NCI-H1417 treated with DMSO at 0.1 percent for 48 hours (cell line): ENCODE results near the gene DRC7.
"Not testable (repeated sequence)": the region's sequence is repeated elsewhere in the genome, so short reads cannot be mapped to it uniquely, and the experiment has no call there.

Source experiments
- DNase-seq: peaks from one replicate; lab custom pipeline; 2025; lab: John Stamatoyannopoulos, UW

DRC7 gene

GRCh38 chr16:57693550-57693949, 1.1 kb upstream of the DRC7 start:
- DNase-seq = peak; percentile 10

DNA sequence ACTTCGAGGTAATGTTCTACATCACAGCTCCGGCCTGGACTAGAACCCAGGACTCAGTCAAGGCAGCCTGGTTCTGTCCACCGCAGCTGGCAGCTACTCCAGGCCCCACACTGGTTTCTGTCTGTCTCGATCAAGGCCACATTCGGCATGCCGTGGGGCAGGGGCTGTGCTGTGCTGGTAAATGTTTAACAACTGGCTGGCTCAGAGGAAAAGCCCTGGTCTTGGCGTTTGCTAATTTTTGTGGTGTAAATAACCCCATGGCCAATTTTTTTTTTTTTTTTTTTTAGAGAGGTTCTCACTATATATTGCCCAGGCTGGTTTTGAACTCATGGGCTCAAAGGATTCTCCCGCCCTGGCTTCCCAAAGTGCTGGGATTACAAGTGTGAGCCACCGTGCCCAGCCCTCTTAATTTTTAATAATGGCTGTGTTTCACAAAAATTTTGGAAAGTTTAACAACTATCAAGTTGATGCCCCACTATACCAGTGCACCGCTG, 328 bp upstream of the DRC7 start:
- no peak for DNase-seq

- DNase-seq = no peak
These were observed 1.1 kb downstream of the DRC7 start for GRCh38 chr16:57695680-57696069.

GRCh38 chr16:57696240-57696639, 1.6 kb downstream of the DRC7 start:
- DNase-seq = no peak

- no peak for DNase-seq
These were observed 3.4 kb downstream of the DRC7 start for GRCh38 chr16:57697896-57698537.

- DNase-seq = no peak
These were observed 4.3 kb downstream of the DRC7 start for GRCh38 chr16:57698812-57699405.

GRCh38 chr16:57699481-57699880, 4.9 kb downstream of the DRC7 start:
- no peak for DNase-seq

GRCh38 chr16:57699899-57700298, 5.3 kb downstream of the DRC7 start:
- DNase-seq = no peak

- no peak for DNase-seq
These were observed 6.4 kb downstream of the DRC7 start for GRCh38 chr16:57700781-57701551.

DNA sequence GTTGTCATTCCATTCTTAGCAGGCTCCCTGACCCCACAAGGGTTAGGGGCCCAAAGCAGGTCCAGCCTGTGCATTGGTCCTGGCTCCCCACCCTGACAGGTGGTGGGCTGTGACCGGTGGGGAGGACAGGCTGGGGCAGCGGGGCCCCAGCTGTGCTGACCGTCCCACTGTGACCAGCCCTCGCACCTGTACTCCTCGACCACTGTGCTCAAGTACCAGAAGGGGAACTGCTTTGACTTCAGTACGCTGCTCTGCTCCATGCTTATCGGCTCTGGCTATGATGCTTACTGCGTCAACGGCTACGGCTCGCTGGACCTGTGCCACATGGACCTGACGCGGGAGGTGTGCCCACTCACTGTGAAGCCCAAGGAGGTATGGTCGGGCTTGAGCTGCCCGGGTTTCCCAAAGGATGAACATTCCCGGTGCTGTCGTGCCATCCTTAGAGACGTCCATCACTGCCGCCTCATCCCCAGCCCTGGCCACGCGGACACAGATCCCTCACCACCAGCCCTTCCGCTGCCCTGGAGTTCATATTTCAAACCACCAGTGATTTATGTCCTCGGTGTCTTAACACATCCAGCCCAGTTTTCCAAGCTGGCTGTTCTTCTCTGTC, 7.3 kb downstream of the DRC7 start:
- no peak for DNase-seq

GRCh38 chr16:57703416-57704010, 8.9 kb downstream of the DRC7 start:
- DNase-seq = no peak

DNA sequence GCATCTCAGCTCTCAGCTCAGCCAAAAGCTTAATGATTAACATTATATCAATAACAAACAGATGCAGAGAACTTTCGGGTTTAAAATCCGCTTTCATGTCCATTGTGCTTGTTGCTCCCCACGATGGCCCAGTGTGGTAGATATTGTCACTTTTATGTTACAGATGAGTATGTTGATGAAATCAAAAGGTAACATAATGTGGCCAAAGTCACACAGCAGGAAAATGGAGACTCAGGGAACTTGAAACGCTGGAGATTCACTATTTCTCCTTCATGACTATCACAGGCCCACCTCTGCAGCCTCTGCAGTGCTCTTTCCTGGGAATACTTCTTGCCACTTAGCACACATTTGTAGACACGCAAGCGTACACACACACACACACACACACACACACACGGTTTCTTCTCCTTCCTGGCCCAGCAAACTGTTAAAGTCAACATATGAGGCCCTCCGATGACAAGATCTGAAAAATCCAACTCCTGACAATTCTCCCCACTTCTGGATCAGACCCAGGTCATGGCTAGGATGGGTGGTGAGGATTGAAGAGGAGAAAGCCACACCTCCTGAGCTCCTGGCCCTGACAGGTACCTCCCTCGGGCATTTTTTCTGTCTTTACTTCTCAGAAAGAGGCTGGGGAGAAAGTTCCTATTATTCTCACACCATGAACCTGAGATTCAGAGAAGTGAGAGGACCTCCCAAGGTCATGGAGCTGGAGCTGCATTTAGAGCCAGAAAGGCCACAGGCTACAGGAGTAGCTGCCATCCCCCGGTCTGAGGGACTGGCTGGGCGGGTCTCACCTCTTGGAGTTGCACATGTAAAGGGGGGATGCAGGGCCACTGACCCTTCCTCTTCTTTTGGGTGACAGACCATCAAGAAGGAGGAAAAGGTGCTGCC, 9.7 kb downstream of the DRC7 start:
- DNase-seq = no peak

GRCh38 chr16:57704905-57705852, 10.6 kb downstream of the DRC7 start:
- DNase-seq = no peak

DNA sequence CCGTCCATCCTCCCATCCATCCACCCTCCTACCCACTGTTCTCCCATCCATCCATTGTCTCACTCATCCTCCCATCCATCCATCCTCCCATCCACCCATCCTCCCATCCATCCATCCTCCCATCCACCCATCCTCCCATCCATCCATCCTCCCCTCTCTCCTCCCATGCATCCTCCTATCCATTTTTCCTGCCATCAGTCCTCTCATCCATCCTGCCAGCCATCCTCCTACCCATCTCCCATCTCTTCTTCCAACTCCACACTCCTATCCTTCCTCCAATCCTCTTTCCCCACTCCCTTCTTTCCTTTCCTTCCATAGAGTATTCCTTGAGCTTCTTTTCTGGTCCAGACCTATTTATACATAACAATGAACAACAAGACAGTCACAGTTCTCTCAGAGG, 12.1 kb downstream of the DRC7 start:
- DNase-seq = no peak

DNA sequence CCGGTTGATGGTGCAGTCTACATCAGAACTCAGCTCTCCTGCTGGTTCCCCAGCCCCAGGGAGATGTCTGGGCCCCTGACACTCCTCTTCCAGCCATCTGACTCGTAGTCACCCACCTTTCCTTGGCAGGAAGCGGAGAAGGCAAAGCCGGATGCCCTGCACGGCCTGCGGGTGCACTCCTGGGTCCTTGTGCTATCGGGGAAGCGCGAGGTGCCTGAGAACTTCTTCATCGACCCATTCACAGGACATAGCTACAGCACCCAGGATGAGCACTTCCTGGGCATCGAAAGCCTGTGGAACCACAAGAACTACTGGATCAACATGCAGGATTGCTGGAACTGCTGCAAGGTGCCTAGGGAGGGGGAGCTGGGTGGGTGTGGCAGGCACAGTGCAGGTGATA, 12.7 kb downstream of the DRC7 start:
- DNase-seq = no peak

- no peak for DNase-seq
These were observed 13.6 kb downstream of the DRC7 start for GRCh38 chr16:57708168-57708567.

- DNase-seq = no peak
These were observed 15.1 kb downstream of the DRC7 start for GRCh38 chr16:57709663-57710062.

DNA sequence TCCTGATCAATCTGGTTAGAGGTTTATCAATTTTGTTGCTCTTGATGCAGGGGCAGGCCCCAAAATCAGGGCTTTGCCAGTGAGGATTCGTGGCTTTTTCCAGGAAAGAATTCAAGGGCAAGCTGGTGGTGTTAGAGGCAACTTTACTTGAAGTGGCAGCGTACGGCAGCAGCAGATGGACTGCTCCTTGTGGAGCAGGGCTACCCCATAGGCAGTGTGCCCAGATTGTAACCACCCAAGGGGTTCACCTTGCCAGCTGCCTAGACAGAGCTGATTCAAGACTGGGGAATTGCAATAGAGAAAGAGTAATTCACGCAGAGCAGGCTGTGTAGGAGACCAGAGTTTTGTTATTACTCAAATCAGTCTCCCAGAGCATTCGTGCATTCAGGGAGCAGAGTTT, 16.7 kb downstream of the DRC7 start:
- DNase-seq = no peak

DNA sequence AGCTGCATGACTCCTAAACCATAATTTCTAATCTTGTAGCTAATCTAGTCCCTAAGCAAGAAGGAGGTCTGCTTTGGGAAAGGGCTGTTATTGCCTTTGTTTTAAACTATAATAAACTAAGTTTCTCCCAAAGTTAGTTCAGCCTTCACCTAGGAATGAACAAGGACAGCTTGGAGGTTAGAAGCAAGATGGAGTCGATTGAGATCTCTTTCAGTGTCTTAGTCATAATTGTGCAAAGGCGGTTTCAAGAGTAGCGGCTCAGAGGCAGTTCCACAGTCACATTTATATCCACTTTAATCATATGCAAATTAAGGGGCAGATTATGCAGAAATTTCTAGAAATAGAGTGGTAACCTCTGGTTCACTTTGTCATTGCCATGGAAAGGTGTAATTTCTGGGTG, 17.4 kb downstream of the DRC7 start:
- no peak for DNase-seq

DNA sequence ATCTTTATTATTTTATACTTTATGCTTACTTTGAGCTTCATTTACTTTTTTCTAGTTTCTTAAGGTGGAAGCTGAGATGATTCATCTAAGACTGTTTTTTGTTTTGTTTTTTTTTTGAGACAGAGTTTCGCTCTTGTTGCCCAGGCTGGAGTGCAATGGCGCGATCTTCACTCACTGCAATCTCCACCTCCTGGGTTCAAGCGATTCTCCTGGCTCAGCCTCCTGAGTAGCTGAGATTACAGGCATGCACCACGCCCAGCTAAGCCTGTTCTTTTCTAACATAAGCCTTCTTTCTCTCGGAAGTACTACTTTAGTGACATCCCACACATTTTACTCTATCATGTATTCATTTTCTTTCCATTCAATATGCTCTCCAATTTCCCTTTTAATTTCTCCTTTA, 18.0 kb downstream of the DRC7 start:
- not testable (repeated sequence) for DNase-seq
